GM12892 (cell line): ENCODE data around the gene STRA6.

ENCODE experiments used
- DNase-seq: peaks from one replicate; pipeline ENCODE4 v3.0.0; 2011; ENCODE audit not compliant: insufficient read length
- FAIRE-seq: peaks from 2 replicates; lab custom pipeline; 2011; peaks lifted over from hg19 to GRCh38; lab: Jason Lieb, UNC
- POLR2A ChIP-seq: IDR thresholded peaks from 2 replicates; pipeline ENCODE4 v1.6.1; 2011; ENCODE audit warnings: low read depth, low read length, control low read depth
- POLR2AphosphoS5 ChIP-seq: IDR thresholded peaks from 2 replicates; pipeline ENCODE4 v1.6.1; 2011; ENCODE audit warnings: low read depth, low read length, control low read depth
- TAF1 ChIP-seq: IDR thresholded peaks from 2 replicates; pipeline ENCODE4 v1.6.1; 2011; ENCODE audit warnings: low read depth, mild to moderate bottlenecking, control low read depth, low read length, borderline replicate concordance

STRA6 gene

GRCh38 chr15:74239051-74239705 is 36.6 kb upstream of the STRA6 start:
- TF ChIP-seq TAF1: no peak
- no peak for TF ChIP-seq POLR2AphosphoS5
- no peak for TF ChIP-seq POLR2A
- DNase-seq (no peak), FAIRE-seq (no peak)

DNA sequence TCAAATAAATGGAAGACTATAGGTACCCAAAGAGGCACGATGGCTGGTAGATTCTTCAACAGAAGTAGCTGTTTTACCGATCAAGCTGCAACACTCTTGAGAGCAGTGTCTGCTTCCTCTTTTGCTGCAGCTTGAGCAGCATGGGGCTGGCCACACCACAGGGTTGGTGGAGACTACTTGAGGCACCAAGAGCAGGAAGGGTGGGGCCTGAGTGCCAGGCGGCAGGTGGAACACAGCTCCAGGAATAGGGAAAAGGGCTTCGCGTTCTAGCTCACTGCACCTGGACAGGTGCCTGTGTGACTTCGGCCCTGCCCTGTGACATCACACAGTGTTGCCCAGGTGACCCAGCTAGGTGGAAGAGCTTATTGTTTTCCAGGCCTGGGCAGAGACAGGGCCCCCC is 33.4 kb upstream of the STRA6 start, which contains the start of gene CCDC33:
Gene CCDC33 (plus strand): TSS at position 365 of the 400 bp plus-strand sequence. CDS start 394 bp downstream, outside the sequence.
- peak; percentile 98 for FAIRE-seq
- TF ChIP-seq TAF1 (no peak), POLR2AphosphoS5 (no peak), POLR2A (no peak)
- peak; percentile 64 for DNase-seq

DNA sequence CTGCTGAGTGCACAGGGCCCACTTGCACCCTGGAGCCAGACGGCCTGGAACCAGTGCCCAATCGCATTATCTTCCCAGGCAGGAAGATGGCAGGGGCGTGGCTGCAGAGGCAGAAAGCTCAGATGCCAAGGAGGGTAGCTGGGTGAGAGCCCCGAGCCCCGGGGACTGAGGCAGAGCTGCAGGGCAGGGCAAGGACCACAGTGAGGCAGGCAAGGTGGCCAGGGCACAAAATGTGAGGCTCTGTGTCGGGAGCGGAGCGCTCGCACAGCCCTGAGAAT is 31.9 kb upstream of the STRA6 start:
- FAIRE-seq (no peak), DNase-seq (no peak)
- no peak for TF ChIP-seq TAF1

DNA sequence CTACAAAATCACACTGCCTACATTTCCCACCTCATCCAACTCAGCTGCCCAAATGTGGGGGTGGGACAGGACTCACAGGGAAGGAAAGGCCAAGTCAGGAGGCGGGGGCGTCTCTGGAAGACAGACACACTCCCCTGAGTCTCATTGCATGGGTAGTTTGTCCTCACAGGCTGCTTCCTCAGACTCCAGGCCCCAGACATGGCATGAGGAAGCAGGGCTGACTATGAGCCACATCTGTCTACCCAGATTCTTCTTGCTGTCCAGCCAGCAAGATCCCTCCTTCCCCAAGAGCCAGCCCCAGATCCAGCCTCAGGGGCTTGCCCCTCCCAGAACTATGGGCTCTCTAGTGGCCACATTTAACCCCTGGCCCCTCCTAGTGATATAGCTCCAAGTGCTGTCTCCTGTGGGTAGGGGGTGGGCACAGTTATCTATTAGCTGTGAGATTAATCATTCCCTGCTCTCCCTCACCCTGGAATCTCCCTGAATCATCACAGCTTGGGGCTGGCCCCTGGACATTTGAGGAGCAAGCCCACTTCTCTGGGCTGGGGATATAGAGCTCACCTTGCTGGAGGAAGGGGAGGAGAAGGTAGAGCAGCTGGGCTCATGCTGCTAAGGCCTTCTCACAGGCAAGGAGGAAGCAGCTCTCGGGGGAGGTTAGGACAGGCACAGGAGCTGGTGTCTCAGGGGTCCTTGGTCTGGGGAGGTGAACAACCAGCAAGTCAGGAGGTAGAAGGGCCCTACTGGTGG is 31.4 kb upstream of the STRA6 start:
- no peak for FAIRE-seq
- no peak for TF ChIP-seq TAF1
- no peak for TF ChIP-seq POLR2A
- TF ChIP-seq POLR2AphosphoS5: no peak

DNA sequence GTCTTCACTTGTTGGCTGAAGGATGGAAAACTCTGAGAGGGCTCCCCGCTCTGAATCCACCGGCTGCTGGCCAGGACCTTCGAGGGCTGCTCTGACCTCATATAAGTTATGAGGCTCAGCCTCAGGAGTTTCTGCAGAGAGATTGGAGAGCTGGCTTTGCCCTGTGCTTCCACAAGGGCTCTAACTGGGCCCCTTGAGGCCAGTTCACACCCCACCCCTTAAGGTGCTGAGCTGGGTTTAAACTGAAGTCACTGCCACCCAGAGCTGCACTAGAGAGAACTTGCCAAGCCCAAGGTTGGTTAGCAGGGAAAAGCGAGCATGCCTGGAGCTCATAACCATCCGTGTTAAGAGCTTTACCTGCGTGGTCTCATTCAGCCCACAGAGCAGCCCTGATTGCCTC is 30.8 kb upstream of the STRA6 start:
- no peak for TF ChIP-seq POLR2A
- no peak for TF ChIP-seq POLR2AphosphoS5
- no peak for TF ChIP-seq TAF1
- DNase-seq (no peak), FAIRE-seq (no peak)

More for the DNA sequence above, 31.4 kb upstream of the STRA6 start:
- DNase-seq: no peak

- no peak for DNase-seq
- no peak for TF ChIP-seq POLR2A
- no peak for TF ChIP-seq POLR2AphosphoS5
- TF ChIP-seq TAF1: no peak
- FAIRE-seq: no peak
These were observed 28.9 kb upstream of the STRA6 start for GRCh38 chr15:74231475-74231874.

DNA sequence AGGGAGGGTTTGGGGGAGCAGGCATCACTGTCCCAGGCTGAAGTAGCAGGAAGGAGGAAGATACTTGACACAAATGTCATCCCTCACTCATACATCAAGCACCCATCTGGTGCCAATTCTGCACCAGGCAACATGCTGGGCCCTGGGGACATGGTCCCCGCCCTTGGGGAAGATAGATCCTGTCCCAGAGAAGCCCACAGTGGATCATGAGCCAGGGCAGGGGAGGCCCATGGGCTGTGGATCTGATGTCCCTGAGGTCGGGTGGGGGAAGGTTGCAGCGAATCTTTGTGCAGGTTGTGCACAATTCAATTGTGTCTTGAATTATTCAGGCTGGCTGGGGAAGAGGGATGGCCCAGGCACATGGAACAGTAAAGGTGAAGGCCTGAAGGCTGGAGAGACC is 27.1 kb upstream of the STRA6 start:
- DNase-seq (no peak), FAIRE-seq (no peak)
- TF ChIP-seq TAF1: no peak
- TF ChIP-seq POLR2AphosphoS5: no peak

DNA sequence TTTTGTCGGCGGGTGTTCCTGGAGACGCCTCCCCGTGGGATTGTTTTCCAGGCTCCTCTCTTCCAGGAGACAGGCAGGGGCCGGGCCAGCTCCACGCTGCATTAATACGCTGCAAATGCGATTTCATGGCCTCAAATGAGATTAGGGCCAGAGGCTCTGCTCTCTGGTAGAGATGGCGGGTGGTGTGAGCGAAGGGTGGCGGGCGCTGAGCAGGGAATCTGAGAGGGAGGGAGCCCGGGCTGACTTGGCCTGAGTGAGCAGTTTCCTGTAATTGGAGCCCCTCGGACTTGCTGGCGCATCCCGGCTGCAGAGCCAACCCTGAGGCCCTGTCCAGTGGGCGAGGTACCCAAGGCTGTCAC is 26.1 kb upstream of the STRA6 start:
- no peak for FAIRE-seq
- no peak for DNase-seq

DNA sequence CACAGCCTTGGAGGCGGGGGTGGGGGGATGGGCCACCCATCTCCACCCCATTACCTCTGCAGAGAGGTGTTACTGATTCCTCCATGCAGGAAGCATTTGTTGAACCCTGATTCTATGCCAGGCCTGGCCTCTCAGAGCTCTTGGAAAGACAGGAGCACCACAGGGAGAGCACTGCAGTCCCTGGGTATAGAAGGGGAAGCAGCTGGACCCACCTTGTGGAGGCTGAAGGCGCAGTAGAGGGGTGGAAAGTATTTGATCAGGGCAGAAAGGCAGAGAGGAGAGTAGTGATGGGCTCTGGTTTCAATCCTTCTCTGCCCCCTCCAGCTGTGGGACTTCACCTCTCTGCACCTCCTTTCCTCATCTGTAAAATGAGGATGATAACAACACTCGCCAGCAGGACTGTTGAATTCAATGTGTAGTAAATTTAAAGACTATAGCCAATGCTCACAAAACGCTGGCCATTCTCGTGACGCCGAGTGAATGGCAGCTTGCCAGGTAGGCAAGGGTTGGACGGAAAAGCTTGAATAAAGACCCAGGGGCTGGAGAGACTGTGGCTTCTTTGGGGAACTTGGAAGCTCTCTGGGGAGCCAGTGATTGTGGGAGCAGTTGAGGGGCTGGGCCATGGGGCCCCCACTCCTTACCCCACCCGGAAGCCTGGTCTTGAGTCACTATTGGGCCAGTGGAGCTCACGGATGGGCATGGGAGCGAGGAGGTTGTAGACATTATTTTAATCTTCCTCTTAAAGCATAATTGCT is 25.6 kb upstream of the STRA6 start:
- no peak for DNase-seq
- TF ChIP-seq TAF1 (no peak), POLR2A (no peak), POLR2AphosphoS5 (no peak)
- FAIRE-seq: no peak

More for the DNA sequence above, 26.1 kb upstream of the STRA6 start:
- TF ChIP-seq POLR2A: no peak
- TF ChIP-seq POLR2AphosphoS5: no peak
- TF ChIP-seq TAF1: no peak

DNA sequence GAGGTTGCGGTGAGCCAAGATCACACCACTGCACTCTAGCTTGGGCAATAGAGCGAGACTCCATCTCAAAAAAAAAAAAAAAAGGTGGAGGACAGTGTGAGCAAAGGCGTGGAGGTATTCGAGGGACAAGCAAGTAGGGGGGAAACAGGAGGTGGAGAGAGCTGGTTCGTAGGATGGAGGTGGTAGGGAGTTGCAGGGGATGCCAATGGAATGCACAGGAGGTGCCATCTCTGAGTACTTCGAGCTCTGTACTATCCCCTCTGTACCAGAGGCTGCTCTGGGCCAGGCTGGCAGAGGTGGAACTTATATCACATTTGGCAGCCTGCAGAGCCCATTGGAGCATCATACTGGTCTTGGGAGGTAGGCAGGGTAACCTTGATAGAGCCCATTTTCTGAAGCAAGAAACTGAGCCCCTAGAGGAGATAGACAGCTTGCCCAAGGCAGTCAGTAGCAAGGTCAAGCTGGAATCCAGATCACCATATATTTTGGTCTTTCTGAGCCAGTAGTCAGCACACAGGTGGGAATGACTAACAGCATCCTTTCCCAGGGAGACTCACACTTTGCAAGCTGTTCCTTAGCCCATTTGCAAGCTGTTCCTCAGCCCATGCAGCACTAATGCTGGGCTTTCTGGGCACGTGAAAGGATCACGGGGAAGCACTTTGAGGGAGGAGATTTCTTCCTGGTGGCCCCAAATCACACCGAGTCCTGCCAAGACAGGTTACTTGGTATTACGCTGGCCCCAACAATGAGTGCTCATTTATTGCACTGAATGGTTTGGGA is 24.4 kb upstream of the STRA6 start:
- DNase-seq: no peak
- no peak for FAIRE-seq
- TF ChIP-seq POLR2AphosphoS5: no peak
- no peak for TF ChIP-seq POLR2A
- no peak for TF ChIP-seq TAF1

DNA sequence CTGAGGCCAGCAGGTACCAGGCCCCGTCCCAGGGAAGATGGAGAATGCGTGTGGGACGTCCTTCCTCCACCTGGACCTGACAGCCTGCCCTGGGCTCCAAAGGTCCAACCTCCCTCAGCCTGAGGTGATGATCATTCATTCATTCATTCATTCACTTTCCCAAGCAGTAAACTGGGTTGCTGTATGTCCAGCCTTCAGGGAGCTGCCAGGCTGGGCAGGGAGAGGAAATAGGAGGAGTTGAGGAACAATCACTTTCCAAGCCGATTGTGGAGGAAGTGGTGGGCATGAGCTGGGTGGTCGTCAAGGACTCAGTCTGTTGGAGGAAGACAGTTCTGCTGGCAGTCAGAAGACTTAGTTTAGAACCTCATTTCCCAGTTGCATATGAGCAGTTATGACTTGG is 23.3 kb upstream of the STRA6 start:
- DNase-seq: no peak
- TF ChIP-seq POLR2A (no peak), TAF1 (no peak), POLR2AphosphoS5 (no peak)
- FAIRE-seq: no peak
